ENCODE data around the gene PRXL2C. TPM values are rescaled to one million over a fixed set of nuclear protein-coding genes. Genes with fewer than 3 reads are reported as not detected.

Gene PRXL2C, protein sequence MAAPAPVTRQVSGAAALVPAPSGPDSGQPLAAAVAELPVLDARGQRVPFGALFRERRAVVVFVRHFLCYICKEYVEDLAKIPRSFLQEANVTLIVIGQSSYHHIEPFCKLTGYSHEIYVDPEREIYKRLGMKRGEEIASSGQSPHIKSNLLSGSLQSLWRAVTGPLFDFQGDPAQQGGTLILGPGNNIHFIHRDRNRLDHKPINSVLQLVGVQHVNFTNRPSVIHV
- total RNA-seq = 10.5 and 16.2 TPM in 2 replicates

DNA sequence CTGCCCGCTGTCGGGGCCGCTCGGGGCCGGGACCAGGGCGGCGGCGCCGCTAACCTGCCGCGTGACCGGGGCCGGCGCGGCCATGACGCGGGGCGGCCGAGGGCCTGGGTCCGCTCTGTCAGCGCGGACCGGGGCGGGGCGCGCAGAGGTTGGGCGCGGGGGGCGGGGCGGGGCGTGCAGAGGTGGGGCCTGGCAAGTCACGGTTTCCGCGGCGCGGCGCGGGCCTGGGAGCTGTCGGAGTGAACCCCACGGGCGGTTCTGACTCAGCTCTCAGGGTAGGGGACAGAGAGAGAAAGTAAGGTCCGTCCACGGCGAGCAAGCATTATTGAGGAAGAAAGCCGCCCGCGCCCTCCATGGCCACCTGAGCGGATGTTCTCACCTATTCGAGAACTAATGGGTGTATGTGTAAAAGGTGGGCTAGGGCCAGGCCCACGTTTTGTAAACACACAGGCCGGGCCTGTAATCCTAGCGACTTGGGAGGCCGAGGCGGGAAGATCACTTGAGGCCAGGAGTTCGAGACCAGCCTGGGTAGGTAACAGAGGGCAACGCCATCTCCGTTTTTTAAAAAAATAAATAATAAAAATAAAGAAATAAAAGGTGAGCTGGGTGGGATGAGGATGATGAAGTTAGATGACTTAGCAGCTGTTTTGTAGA is at the start of gene PRXL2C:
TSS of gene PRXL2C (minus strand) at position 120 of the 654 bp plus-strand sequence. CDS start at position 84, 36 bp downstream.

DNA sequence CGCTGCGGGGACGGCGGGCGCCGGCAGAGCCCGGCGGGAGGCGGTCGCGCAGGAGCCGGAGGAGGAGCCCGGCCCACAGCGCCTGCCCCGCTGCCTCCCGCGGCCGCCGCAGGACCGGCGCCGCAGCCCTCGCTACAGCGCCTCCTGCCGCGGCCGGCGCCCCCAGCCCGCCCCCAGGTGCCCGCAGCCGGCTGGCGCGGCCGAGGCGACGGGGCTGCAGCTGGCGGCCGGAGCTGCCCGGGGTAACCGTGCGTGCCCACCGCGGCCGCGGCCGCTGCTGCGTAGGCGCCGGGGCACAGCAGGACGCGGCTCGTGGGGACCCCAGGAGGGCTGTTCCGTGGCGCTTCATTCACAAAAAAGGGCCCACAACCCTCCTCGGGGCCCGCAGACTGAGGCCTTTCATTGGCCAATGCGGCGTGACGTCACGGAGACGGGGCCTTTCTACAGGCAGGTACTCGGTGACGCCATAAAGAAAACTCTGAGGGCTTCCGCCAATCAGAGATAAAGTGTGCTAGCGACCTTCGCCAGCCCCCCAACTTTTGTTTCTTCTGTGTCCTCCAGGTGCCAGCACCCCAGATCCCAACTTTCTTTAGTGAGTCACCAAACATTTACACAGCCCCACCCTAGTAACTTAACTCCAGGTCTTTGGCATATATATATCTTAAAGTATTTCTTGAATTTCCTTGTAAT is 35.5 kb downstream of the PRXL2C start, which contains the start of gene CDC14B:
TSS of gene CDC14B (minus strand) at position 353 of the 690 bp plus-strand sequence. CDS start 465 bp downstream, outside the sequence.

Other genes with a start within 250 kb of the PRXL2C start
- gene ZNF367, start 236.9 kb downstream of the PRXL2C start, total RNA-seq = 0.09 and 0.95 TPM in 2 replicates
- 14.6 and 25.2 TPM in 2 replicates for gene HABP4, start 205.1 kb downstream of the PRXL2C start, total RNA-seq
- gene CDC14B, start 35.5 kb downstream of the PRXL2C start, total RNA-seq = 29.9 and 42.6 TPM in 2 replicates
- gene ZNF510, start 122.8 kb upstream of the PRXL2C start, total RNA-seq = 12.4 and 13.9 TPM in 2 replicates
- 1.3 and 2.4 TPM in 2 replicates for gene ZNF782, start 199.2 kb upstream of the PRXL2C start, total RNA-seq